ENCODE measurements around the gene RIN3. TPM values are rescaled to one million over a fixed set of nuclear protein-coding genes. Genes with fewer than 3 reads are reported as not detected.

RIN3 gene
- total RNA-seq, 1 donor from 2014 or later, result 28.0 TPM

DNA sequence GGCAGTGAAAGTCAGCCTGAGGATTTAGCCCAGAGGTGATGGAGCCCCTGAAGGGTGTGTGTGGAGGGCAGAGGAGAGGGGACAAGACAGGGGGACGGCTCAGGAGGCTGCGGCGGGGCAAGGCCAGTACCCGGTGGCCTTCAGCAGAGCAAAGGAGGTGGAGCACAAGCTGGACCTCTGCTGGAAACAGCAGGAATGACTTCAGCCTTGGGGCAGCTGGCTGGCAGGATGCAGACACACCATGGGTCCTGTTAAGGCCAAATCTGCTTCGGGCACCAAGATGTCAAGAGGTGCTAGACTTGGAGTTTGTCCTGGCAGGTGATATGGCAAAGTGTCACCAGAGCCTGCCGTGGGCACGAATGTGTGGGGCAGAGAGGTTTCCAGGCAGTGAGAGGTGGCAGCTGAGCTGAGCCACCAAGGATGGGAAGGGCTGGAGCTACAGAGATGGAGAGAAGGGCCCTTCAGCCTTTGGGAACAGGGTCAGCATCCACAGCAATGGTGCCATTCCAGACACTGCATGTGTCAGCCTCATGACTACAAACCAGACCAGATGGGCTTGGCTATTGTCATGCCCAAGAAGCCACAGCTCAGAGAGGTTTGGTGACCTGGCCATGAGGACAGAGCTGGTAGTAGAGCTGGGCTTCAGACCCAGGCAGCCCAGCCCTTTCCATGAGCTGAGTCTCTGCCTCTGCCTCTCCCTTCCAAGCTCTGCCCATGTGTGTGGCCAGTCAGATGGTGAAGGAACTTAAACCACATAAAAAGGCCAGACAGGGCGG is 142.9 kb downstream of the RIN3 start:
- H3K4me1 ChIP-seq (ENCODE audit: insufficient read depth, low read length), result no peaks in the 10 kb centered on the region
- H4K20me1 ChIP-seq (ENCODE audit: insufficient read depth, low read length), result peaks cover 5% of the 10 kb centered on the region
- H3K79me2 ChIP-seq (ENCODE audit: insufficient read depth, low read length), result no peaks in the 10 kb centered on the region
- Mint-ChIP-seq H3K27me3 (ENCODE audit: low read depth, unreplicated experiment) (peaks cover 2% of the 10 kb centered on the region), H3K9me3 (ENCODE audit: unreplicated experiment) (peaks cover 2% of the 10 kb centered on the region), H3K4me1 (ENCODE audit: low read depth, unreplicated experiment) (peaks cover 4% of the 10 kb centered on the region), H3K4me3 (ENCODE audit: unreplicated experiment) (no peak overlapping the region), H3K27ac (ENCODE audit: unreplicated experiment) (no peak overlapping the region), H3K36me3 (ENCODE audit: low read depth, unreplicated experiment) (peaks cover 50% of the 10 kb centered on the region)
- peaks cover 3% of the 10 kb centered on the region for H3K36me3 ChIP-seq (ENCODE audit: insufficient read depth, low read length)
- TF ChIP-seq EZH2 (IDR thresholded peaks at IDR 0.05; ENCODE audit: insufficient read depth, low read length), result no peak
- TF ChIP-seq, protein P1, sequence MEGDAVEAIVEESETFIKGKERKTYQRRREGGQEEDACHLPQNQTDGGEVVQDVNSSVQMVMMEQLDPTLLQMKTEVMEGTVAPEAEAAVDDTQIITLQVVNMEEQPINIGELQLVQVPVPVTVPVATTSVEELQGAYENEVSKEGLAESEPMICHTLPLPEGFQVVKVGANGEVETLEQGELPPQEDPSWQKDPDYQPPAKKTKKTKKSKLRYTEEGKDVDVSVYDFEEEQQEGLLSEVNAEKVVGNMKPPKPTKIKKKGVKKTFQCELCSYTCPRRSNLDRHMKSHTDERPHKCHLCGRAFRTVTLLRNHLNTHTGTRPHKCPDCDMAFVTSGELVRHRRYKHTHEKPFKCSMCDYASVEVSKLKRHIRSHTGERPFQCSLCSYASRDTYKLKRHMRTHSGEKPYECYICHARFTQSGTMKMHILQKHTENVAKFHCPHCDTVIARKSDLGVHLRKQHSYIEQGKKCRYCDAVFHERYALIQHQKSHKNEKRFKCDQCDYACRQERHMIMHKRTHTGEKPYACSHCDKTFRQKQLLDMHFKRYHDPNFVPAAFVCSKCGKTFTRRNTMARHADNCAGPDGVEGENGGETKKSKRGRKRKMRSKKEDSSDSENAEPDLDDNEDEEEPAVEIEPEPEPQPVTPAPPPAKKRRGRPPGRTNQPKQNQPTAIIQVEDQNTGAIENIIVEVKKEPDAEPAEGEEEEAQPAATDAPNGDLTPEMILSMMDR (IDR thresholded peaks at IDR 0.05; ENCODE audit: insufficient read depth, low read depth, low read length), result no peak
- no peak overlapping the region for H3K4me2 ChIP-seq (ENCODE audit: low read length)
- FAIRE-seq (no peak), DNase-seq (ENCODE audit: low read depth) (no peak)
- no peak overlapping the region for H2AFZ ChIP-seq (ENCODE audit: low read depth, low read length)
- H3K27ac ChIP-seq (ENCODE audit: low read depth, low read length), result no peak overlapping the region
- no peaks in the 10 kb centered on the region for H3K27me3 ChIP-seq (ENCODE audit: insufficient read depth, low read length)
- no peak overlapping the region for H3K4me3 ChIP-seq (ENCODE audit: insufficient read depth, low read depth, low read length)
- no peak overlapping the region for H3K9ac ChIP-seq (ENCODE audit: low read length)
- no peaks in the 10 kb centered on the region for H3K9me3 ChIP-seq (ENCODE audit: insufficient read depth, low read depth, low read length)

DNA sequence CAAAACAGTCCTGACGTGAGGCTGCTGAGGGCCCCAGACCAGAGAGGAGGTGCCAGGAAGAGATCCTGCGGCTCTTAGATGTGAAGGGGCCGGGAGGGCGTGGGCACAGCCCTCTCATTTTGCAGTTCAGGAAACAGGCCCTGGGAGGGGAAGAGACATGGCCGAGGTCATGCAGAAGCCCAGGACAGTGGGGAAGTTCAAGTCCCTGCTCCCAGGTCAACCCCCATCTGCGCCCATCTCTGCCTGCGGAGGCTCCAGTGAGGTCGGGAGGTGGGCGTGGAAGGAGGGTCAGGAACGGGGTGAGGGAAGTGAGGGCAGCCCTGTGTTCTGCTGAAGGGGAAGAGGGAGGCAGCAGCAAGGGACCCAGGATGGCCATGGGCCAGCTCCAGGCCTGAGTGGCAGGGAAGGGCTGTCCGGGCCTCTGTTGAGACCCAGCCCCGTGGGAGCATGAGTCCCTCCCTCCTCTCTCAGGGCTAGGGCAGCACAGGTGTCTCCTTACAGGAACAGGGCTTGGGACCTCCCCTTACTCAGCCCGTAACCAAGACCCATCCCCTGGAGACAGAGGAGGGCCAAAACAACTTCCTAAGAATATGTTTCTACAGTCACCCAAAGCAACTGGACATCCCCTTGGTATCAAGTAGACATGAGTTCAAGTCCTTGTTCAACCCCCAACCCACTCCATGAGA is 144.0 kb downstream of the RIN3 start:
- H3K4me3 Mint-ChIP-seq (ENCODE audit: unreplicated experiment), result no peak overlapping the region
- no peak overlapping the region for H3K9ac ChIP-seq (ENCODE audit: low read length)
- peaks cover 47% of the 10 kb centered on the region for H3K36me3 Mint-ChIP-seq (ENCODE audit: low read depth, unreplicated experiment)
- H3K9me3 ChIP-seq (ENCODE audit: insufficient read depth, low read depth, low read length), result no peaks in the 10 kb centered on the region
- H3K9me3 Mint-ChIP-seq (ENCODE audit: unreplicated experiment), result peaks cover 2% of the 10 kb centered on the region
- H4K20me1 ChIP-seq (ENCODE audit: insufficient read depth, low read length), result peaks cover 5% of the 10 kb centered on the region
- no peak for TF ChIP-seq EZH2 (IDR thresholded peaks at IDR 0.05; ENCODE audit: insufficient read depth, low read length)
- TF ChIP-seq, protein P1 (IDR thresholded peaks at IDR 0.05; ENCODE audit: insufficient read depth, low read depth, low read length), result no peak
- H3K4me2 ChIP-seq (ENCODE audit: low read length), result no peak overlapping the region
- H3K27me3 ChIP-seq (ENCODE audit: insufficient read depth, low read length), result no peaks in the 10 kb centered on the region
- peaks cover 4% of the 10 kb centered on the region for H3K4me1 Mint-ChIP-seq (ENCODE audit: low read depth, unreplicated experiment)
- DNase-seq (ENCODE audit: low read depth) (no peak), FAIRE-seq (no peak)
- H3K4me1 ChIP-seq (ENCODE audit: insufficient read depth, low read length), result peaks cover 2% of the 10 kb centered on the region
- no peak overlapping the region for H3K4me3 ChIP-seq (ENCODE audit: insufficient read depth, low read depth, low read length)
- H3K36me3 ChIP-seq (ENCODE audit: insufficient read depth, low read length), result peaks cover 3% of the 10 kb centered on the region
- no peak overlapping the region for H3K27ac Mint-ChIP-seq (ENCODE audit: unreplicated experiment)
- H2AFZ ChIP-seq (ENCODE audit: low read depth, low read length), result no peak overlapping the region
- no peak overlapping the region for H3K27ac ChIP-seq (ENCODE audit: low read depth, low read length)
- peaks cover 2% of the 10 kb centered on the region for H3K27me3 Mint-ChIP-seq (ENCODE audit: low read depth, unreplicated experiment)
- no peaks in the 10 kb centered on the region for H3K79me2 ChIP-seq (ENCODE audit: insufficient read depth, low read length)

Data from astrocyte (in vitro differentiated cells and primary cell).